ENCODE data around the gene EPC1.

DNA sequence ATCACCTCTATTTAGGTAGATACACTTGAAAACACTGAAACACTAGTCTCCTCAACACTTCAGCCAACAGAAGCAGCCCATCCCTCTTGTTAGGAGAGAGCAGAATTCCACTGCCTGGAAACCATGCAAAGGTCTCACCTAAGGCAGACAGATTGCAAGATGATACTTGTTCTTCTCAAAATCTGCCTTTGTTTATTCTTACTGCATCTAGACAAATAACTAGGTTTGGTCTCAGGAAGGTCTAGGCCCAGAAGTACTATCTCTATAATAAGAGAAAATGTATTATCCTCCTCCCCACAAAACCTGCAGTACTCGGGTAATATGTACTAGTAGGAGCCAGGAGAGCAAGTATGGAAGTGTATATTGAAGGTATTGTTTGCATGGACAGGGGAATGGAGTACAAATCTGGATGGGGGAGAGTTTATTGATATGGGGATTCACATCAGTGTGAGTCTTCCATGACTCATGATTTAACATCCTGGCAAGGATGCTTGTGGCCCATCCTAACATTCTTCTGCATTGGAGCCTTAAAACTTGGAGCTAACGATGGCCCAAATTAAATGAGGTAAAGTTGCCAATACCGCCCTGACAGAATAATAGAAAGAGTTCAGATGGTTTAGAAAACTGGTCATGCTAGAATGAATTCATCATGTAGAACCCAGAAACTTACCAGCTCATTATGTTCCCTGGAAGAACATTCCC, 109.2 kb downstream of the EPC1 start:
- TF ChIP-seq CTCF (IDR thresholded peaks at IDR 0.05) (no peak), POLR2A (IDR thresholded peaks at IDR 0.05) (no peak)

All from body of pancreas (tissue), 4 donors.